GM19239 (cell line): Measurements from ENCODE around the gene RCBTB2.

Source experiments
- DNase-seq: peaks from one replicate; pipeline ENCODE4 v3.0.0; 2011; ENCODE audit warnings: low spot score; ENCODE audit not compliant: insufficient read length
- FAIRE-seq: peaks from 2 replicates; lab custom pipeline; 2011; peaks lifted over from hg19 to GRCh38; lab: Jason Lieb, UNC

RCBTB2 gene

DNA sequence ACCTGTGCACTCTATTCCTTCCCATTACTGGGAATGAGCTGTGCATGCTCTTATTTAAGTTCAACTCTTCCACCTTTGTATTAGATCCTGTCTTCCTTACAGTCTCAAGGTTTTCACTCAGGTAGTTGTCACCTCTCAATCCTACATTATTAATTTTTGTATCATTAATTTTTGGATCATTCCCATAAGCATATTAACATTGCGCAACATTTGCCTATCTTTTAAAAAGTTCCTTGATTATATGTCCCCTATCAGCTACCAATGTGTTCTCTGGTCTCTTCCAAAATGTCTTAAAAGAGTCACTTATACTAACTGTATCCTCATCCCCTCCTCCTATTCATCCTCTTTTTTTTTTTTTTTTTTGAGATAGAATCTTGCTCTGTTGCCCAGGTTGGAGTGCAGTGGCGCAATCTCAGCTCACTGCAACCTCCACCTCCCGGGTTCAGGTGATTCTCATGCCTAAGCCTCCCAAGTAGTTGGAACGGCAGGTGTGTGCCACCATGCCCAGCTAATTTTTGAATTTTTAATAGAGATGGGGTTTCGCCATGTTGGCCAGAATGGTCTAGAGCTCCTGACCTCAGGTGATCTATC lies 2.1 kb upstream of the RCBTB2 start:
- DNase-seq: no peak
- no peak for FAIRE-seq

DNA sequence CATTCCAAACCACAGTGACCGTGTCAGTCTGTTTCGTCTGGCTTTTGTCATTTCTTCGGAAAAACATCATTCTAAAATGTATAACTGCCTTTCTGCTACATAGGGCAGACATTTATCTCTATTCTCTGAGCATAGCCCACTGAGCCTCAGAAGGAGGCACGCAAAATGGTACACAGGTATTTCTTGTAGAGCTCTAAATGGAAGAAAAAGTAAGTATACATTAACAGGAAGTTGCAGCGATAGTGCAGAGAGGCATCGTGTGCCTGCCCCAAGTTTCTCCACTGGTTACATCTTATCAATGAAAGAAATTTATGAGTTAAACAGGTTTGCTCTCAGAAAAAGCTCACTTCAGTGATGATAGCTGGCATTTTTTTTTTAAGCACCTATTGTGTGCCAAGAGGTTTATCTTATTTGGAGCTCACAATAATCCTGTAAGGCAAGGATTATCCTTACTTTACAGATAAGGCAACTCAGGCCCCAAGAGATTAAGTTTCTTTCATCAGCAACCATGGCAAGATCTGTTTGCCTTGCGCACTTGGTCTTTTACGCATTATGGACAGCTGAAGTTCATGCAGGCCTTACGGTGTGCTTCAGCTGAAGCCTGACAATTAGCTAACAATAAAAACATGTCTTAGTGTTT lies 1.2 kb upstream of the RCBTB2 start:
- FAIRE-seq (peak; percentile 55), DNase-seq (no peak)

DNA sequence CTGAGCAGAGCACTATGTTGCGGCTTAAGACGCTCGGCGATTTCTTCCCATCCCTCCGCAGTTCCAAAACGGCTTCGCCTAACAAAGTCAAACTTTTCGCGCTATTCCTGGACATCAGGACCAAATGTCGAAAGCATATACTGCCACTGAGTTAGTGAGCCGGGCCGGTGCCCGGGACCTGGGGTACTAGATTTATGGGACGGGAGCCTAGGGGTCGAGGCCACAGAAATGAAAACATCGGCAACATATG lies 699 bp downstream of the RCBTB2 start:
- DNase-seq: no peak
- FAIRE-seq: no peak

- DNase-seq: no peak
These were observed 1.2 kb downstream of the RCBTB2 start for GRCh38 chr13:48531416-48532255.

GRCh38 chr13:48530833-48531232 lies 2.0 kb downstream of the RCBTB2 start:
- no peak for DNase-seq
- FAIRE-seq: no peak

More at GRCh38 chr13:48531416-48532255, 1.2 kb downstream of the RCBTB2 start:
- FAIRE-seq: no peak

DNA sequence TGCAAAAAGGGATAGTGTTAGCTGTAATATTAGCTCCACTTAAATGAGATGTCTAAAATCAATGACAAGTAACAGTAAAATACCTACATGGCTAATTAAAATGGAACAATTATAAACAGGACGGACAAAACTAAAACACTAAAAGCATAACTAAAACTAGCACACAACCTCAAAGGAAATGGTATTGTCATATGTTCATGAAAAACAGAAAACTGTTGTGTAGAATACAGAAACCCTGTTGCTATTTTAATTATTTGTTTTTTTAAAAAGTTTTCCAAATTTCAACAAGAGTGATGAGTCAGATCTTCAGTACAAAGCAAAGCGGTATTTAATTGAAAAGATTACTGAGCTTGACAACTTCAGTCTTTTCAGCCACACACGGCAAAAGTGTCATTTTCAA lies 4.2 kb downstream of the RCBTB2 start:
- FAIRE-seq (no peak), DNase-seq (no peak)

DNA sequence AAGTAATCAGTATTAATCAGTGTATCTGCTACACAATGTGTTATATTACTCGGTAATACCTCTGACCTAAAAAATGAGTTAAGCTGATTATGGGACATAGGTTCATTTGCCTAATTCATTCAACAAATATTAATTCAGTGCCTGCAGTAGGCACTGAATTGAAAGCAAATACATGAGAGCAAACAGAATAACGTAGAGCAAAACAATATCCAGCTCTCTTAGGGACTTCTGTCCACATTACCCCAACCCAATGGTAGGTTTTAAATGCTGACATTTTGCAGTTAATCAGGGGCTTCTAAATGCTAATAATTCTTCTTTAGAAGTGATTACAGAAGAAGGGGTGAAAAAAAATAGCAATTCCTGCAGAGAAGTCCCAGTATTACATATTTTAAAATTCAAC lies 4.9 kb downstream of the RCBTB2 start:
- peak; percentile 85 for FAIRE-seq
- DNase-seq: no peak

- FAIRE-seq (peak; percentile 14), DNase-seq (no peak)
These were observed 6.6 kb downstream of the RCBTB2 start for GRCh38 chr13:48526286-48526685.

DNA sequence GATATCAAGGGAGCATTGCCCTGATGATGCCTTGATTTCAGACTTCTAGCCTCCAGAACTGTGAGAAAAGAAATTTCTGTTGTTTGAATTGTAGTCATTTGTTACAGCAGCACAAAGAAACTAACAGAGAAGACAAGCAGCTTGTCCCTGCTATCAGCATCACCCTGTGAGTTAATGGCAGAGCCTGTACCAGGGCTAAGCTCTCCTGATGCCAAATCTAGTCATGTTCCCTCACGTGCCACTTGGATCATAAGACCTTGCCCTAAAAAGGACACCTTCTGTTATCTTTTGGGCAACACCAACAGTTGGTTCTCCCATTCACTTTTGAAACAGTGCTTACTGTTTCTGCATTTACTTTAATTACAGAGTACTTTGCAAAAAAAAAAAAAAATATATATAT lies 14.8 kb downstream of the RCBTB2 start:
- no peak for FAIRE-seq
- DNase-seq: no peak

GRCh38 chr13:48515732-48516131 lies 17.1 kb downstream of the RCBTB2 start:
- no peak for FAIRE-seq
- no peak for DNase-seq

- DNase-seq (no peak), FAIRE-seq (no peak)
These were observed 18.1 kb downstream of the RCBTB2 start for GRCh38 chr13:48514793-48515192.

- FAIRE-seq: peak; percentile 14
- DNase-seq: no peak
These were observed 21.2 kb downstream of the RCBTB2 start for GRCh38 chr13:48511621-48512230.

DNA sequence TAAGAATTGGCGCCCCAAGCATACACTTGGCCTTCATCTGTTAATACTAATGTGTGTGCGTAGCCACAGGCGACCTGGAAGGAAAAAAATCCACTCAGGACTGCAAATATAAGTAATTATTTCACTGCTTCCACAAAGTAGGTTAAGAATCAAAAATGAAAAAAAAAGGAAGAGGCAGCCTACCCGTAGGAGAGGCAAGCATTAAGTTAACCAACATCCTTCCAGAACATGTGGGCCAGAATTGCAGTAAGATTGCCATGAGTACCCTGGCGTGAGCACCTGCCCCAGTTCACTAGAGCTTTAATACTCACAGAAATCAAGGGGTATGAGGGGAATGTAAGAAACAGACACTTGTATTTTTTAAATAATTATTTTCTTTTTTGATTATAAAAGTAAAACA lies 22.2 kb downstream of the RCBTB2 start:
- DNase-seq: no peak
- peak; percentile 77 for FAIRE-seq

DNA sequence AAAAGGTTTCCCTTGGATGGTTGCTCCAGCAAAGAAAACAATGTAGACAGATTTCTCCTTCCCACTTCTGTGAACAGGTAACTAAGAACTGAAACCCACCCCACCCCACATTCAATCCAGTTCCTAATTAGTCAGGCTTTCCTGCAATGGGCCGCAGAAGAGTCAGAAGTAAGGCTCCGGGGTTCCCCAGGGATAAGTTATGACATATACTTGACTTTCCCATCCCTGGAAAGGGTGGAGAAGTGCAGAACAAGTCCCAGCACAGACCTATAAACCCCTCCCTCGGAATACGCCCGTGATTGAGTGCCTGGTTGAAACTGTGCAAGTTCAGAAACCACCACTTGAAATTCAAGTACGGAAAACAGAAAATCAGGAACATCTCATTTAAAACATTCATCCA lies 24.9 kb downstream of the RCBTB2 start:
- no peak for FAIRE-seq
- no peak for DNase-seq

- DNase-seq: no peak
- FAIRE-seq: no peak
These were observed 25.9 kb downstream of the RCBTB2 start for GRCh38 chr13:48507021-48507420.

DNA sequence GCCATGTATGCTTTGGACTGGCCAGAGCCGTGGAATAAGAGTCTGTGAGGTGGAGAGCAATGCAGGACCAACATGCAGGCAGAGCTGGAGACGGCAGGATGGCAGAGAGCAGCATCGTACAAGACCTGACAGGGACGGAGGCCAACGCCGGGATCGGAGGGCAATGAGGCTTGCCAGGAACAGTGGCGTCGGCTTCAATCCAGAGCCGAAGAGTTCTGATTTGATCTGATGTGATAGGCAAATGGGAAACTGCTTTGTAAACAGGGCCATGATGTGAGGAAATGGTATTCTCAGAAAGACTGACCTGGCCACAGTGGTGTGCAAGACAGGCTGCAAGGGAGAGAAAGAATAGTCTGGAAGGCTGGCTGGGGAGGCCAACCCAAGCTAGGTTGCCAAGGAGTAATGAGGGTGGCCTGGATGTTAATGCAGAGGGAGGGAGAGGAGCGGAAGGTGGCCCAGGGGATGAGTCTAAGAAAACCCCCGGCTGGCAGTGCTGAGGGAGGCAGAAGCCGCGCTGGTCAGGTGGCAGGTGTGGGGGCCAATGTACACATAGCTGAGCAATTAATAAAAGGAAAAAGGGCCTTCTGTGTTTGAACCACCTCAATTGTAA lies 26.7 kb downstream of the RCBTB2 start:
- no peak for DNase-seq
- no peak for FAIRE-seq

GRCh38 chr13:48505597-48506091 lies 27.2 kb downstream of the RCBTB2 start:
- peak; percentile 28 for DNase-seq
- FAIRE-seq: peak; percentile 100

DNA sequence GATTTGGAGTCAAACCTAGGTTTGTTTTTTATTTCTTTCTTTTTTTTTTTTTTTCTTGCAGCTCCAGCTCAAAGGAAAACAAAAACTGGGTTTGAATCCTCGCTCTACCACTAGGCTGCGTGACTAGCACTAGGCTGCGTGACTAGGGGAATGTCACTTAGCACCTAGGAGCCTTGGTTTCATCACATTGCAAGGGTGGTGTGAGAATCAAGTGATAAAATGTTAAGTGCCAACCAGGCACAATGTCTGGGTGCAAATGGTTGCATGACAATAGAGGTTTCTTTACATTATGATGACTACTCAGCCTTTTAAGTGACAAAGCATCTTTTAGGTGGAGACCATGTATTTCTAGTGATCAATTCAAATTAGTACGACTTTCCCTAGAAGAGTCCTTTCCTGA lies 27.9 kb downstream of the RCBTB2 start:
- FAIRE-seq (no peak), DNase-seq (no peak)

- DNase-seq: no peak
- FAIRE-seq: no peak
These were observed 28.3 kb downstream of the RCBTB2 start for GRCh38 chr13:48504606-48505005.

- no peak for DNase-seq
- FAIRE-seq: peak; percentile 89
These were observed 30.1 kb downstream of the RCBTB2 start for GRCh38 chr13:48502601-48503319.
